K562 (cell line): ENCODE results near the gene OPRL1. TPM values are rescaled to one million over a fixed set of nuclear protein-coding genes. Genes with fewer than 3 reads are reported as not detected.

Source experiments
- ATAC-seq: fragments of 200-7000 bp; cut with Tn5 transposase; 3 replicates; pipeline ENCODE4 v1.9.1; 2020; ENCODE audit warnings: moderate library complexity
- BruUV-seq: library from RNA; stranded (reverse); fragments of 400-500 nt; replicated peaks from 2 replicates; lab custom pipeline; 2021; lab: Mats Ljungman, UMichigan
- CTCF ChIA-PET: fragments of 300-600 bp; formaldehyde crosslinking; extraction: SDS; loops from one replicate; lab custom pipeline; 2021; ENCODE audit warnings: low intra/inter-chr PET ratio; lab: Yijun Ruan, JAX
- POLR2A ChIA-PET: fragments of 300-600, 350-650 bp; sonication (Branson Sonifier 250); formaldehyde crosslinking; extraction: SDS; loops from one replicate; lab custom pipeline; 2021; ENCODE audit warnings: antibody characterized with exemption, inconsistent platforms; lab: Yijun Ruan, JAX
- DNase-seq, 4 experiments: peaks; one replicate each; pipeline versions ENCODE4 v3.0.0 to v3.0.0-alpha.2; 2011 to 2018; ENCODE audit warnings: low spot score in 3 of 4, mixed read lengths in 3 of 4; ENCODE audit errors: extremely low read depth in 1 of 4
- FAIRE-seq: peaks from 2 replicates; lab custom pipeline; 2011; peaks lifted over from hg19 to GRCh38; lab: Jason Lieb, UNC
- H2AFZ ChIP-seq: 2 replicates; pipeline ENCODE4 v1.6.0; 2011; ENCODE audit warnings: low read depth, low read length, control low read depth, inconsistent platforms
- H3K27ac ChIP-seq: fragments of 200-600 bp; 3 replicates; pipeline ENCODE4 v1.8.0; 2011; ENCODE audit warnings: low read depth, mild to moderate bottlenecking, control low read depth, inconsistent platforms, low read length, moderate library complexity, mixed read lengths; ENCODE audit errors: extremely low read depth
- H3K27me3 ChIP-seq, 2 experiments: fragments of 300-600 bp in 1 of 2; 2 replicates in 1 of 2; 3 replicates in 1 of 2; pipeline versions ENCODE4 v1.6.0 to v1.8.0; 2011; ENCODE audit warnings: inconsistent platforms in 2 of 2, low read length in 2 of 2, mild to moderate bottlenecking in 1 of 2, mixed read lengths in 1 of 2, moderate library complexity in 1 of 2; ENCODE audit not compliant: control insufficient read depth in 2 of 2, insufficient read depth in 2 of 2
- H3K36me3 ChIP-seq: fragments of 300-600 bp; 3 replicates; pipeline ENCODE4 v1.8.0; 2011; ENCODE audit warnings: mild to moderate bottlenecking, low read length, inconsistent platforms; ENCODE audit not compliant: control insufficient read depth, insufficient read depth
- H3K4me1 ChIP-seq, 2 experiments: fragments of 200-600 bp in 1 of 2; replicated peaks in 1 of 2; 2 replicates in 1 of 2; 3 replicates in 1 of 2; pipeline versions ENCODE4 v1.5.1 to v1.8.0; 2011; ENCODE audit warnings: inconsistent platforms in 2 of 2, low read length in 2 of 2, mild to moderate bottlenecking in 1 of 2, mixed read lengths in 1 of 2, moderate library complexity in 1 of 2; ENCODE audit not compliant: control insufficient read depth in 2 of 2, insufficient read depth in 2 of 2
- H3K4me2 ChIP-seq: 2 replicates; pipeline ENCODE4 v1.6.1; 2011; ENCODE audit warnings: low read length, control low read depth, inconsistent platforms, mixed read lengths; ENCODE audit not compliant: insufficient read depth
- H3K4me3 ChIP-seq: fragments of 200-600 bp; sonication (generic), shearing (Covaris generic); 2 replicates; pipeline ENCODE4 v1.5.1; 2016; ENCODE audit warnings: control low read depth, inconsistent platforms
- H3K79me2 ChIP-seq: fragments of 200-600 bp; 3 replicates; pipeline ENCODE4 v1.8.0; 2011; ENCODE audit warnings: low read length, inconsistent platforms; ENCODE audit not compliant: control insufficient read depth, insufficient read depth
- H3K9ac ChIP-seq, 2 experiments: 2 replicates each; pipeline versions ENCODE4 v1.6.0 to v1.6.1; 2011; ENCODE audit warnings: low read depth in 2 of 2, low read length in 2 of 2, control low read depth in 1 of 2, inconsistent platforms in 1 of 2, mild to moderate bottlenecking in 1 of 2, mixed read lengths in 1 of 2; ENCODE audit not compliant: insufficient read depth in 1 of 2
- H3K9me1 ChIP-seq: one replicate; pipeline ENCODE4 v1.6.0; 2011; ENCODE audit warnings: inconsistent platforms, mild to moderate bottlenecking, low read length, moderate library complexity; ENCODE audit not compliant: control insufficient read depth, insufficient read depth
- H3K9me3 ChIP-seq: replicated peaks from 2 replicates; pipeline ENCODE4 v1.5.1; 2011; ENCODE audit warnings: low read depth, low read length, inconsistent platforms; ENCODE audit not compliant: control insufficient read depth, insufficient read depth
- H4K20me1 ChIP-seq: replicated peaks from 2 replicates; pipeline ENCODE4 v1.6.1; 2011; ENCODE audit warnings: low read length, inconsistent platforms, mixed read lengths; ENCODE audit not compliant: control insufficient read depth, insufficient read depth
- BCOR ChIP-seq: fragments of 450-650 bp; IDR thresholded peaks from 2 replicates; pipeline ENCODE4 v1.6.1; 2016
- ZBTB7A ChIP-seq: IDR thresholded peaks from 2 replicates; pipeline ENCODE4 v1.6.1; 2011; ENCODE audit warnings: low read depth, mild to moderate bottlenecking, low read length, moderate library complexity, borderline replicate concordance; ENCODE audit not compliant: control insufficient read depth
- WGBS: fragments of 100-300 bp; shearing (Covaris generic); methylation state at CpG from one replicate; pipeline ENCODE4 v1.1.6; 2016; ENCODE audit warnings: low coverage, mixed read lengths; ENCODE audit not compliant: insufficient coverage; ENCODE audit errors: missing lambda C conversion rate; 5-methylcytosine and 5-hydroxymethylcytosine counted together
- in situ Hi-C: fragments of 300-500 bp; cut with MboI; formaldehyde crosslinking; loops from 4 replicates; pipeline ENCODE4 v1.15.0; 2018; ENCODE audit warnings: inconsistent platforms, mixed read lengths
- intact Hi-C: fragments of 100-400 bp; cut with micrococcal nuclease; formaldehyde crosslinking; loops from 2 replicates; pipeline ENCODE4 v1.14.2; 2022
- polyA plus RNA-seq, 8 experiments: library from polyadenylated mRNA; depleted of rRNA in 4 of 8; stranded (reverse) in 5 of 8; unstranded in 3 of 8; fragments of >200 nt; fragmentation: Nextera tagmentation in 2 of 8; fragmentation: Illumina TruSeq in 1 of 8; extraction: Ambion mirVana in 2 of 8; extraction: Trizol in 1 of 8; gene quantifications; 2 replicates each; pipeline versions ENCODE4 v1.2.1 to v1.2.3, GENCODE V29; 2011 to 2014; ENCODE audit warnings: inconsistent platforms in 1 of 8, missing spikeins in 1 of 8
- total RNA-seq, 7 experiments: library from RNA; depleted of rRNA in 6 of 7; stranded (reverse); fragments of >200 nt in 6 of 7; fragmentation: Illumina TruSeq in 2 of 7; extraction: Trizol in 2 of 7; gene quantifications; 2 replicates each; pipeline versions ENCODE4 v1.2.1 to v1.2.3, GENCODE V29; 2011 to 2021; ENCODE audit warnings: low replicate concordance in 1 of 7
- TF ChIP-seq, protein P1 (sequence below), 2 experiments: IDR thresholded peaks; 2 replicates each; pipeline ENCODE4 v1.6.1; 2011; ENCODE audit warnings: borderline replicate concordance in 1 of 2, control low read depth in 1 of 2, low read depth in 1 of 2, low read length in 1 of 2, mild to moderate bottlenecking in 1 of 2, mixed read lengths in 1 of 2, moderate library complexity in 1 of 2; ENCODE audit not compliant: insufficient read depth in 1 of 2, insufficient read length in 1 of 2, poor library complexity in 1 of 2, severe bottlenecking in 1 of 2; ENCODE audit errors: extremely low read depth in 1 of 2

OPRL1 gene
- total and polyA plus RNA-seq, 9 of the 15 experiments (the other 6 are each of a cell fraction or from before 2014, with no cell fraction given) = 0.06 to 0.33 (median 0.11) TPM; not detected in 2

- H3K27me3 ChIP-seq = peaks cover under 1 to 14% of the 10 kb centered on the region in 2 experiments; a peak in 4 of 5 replicates
- 12% methylated on average over 5 of the region's 9 CpGs for WGBS
- no peak overlapping the region for H3K27ac ChIP-seq
- no peak overlapping the region for H3K4me3 ChIP-seq
- FAIRE-seq (no peak), DNase-seq (peak in 3 of 4 experiments; percentile 32 to 41 (median 39)), ATAC-seq (peak; percentile 69)
- H3K9ac ChIP-seq = no peak overlapping the region
- ChIA-PET POLR2A (no interaction called here), CTCF (no interaction called here)
- no peaks in the 10 kb centered on the region for H3K36me3 ChIP-seq
- H3K9me3 ChIP-seq = no peaks in the 10 kb centered on the region
- no peak overlapping the region for H2AFZ ChIP-seq
- peaks cover 9% of the 10 kb centered on the region; the same call in 1 of the 2 replicates for H4K20me1 ChIP-seq
- no TSS peak for BruUV-seq
- in situ Hi-C loops = no loop called here
- H3K4me1 ChIP-seq = peaks cover 0 to 26% of the 10 kb centered on the region in 2 experiments; a peak in 2 of 5 replicates
- H3K4me2 ChIP-seq = no peak overlapping the region
- no peaks in the 10 kb centered on the region for H3K9me1 ChIP-seq
- intact Hi-C loops = no loop called here
- TF ChIP-seq ZBTB7A = peak; percentile 53; the same call in 1 of the 2 replicates
- TF ChIP-seq BCOR = no peak
- TF ChIP-seq, protein P1, sequence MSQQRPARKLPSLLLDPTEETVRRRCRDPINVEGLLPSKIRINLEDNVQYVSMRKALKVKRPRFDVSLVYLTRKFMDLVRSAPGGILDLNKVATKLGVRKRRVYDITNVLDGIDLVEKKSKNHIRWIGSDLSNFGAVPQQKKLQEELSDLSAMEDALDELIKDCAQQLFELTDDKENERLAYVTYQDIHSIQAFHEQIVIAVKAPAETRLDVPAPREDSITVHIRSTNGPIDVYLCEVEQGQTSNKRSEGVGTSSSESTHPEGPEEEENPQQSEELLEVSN (IDR thresholded peaks at IDR 0.05; ENCODE audit: borderline replicate concordance in 1 of 2, extremely low read depth in 1 of 2, insufficient read depth in 1 of 2, insufficient read length in 1 of 2, low read depth in 1 of 2, low read length in 1 of 2, poor library complexity in 1 of 2, severe bottlenecking in 1 of 2) = no peak
- H3K79me2 ChIP-seq = no peaks in the 10 kb centered on the region
Measured at GRCh38 chr20:64093013-64093503, 13.2 kb downstream of the OPRL1 start.
